Measurements from ENCODE around the gene PCAT7.

DNA sequence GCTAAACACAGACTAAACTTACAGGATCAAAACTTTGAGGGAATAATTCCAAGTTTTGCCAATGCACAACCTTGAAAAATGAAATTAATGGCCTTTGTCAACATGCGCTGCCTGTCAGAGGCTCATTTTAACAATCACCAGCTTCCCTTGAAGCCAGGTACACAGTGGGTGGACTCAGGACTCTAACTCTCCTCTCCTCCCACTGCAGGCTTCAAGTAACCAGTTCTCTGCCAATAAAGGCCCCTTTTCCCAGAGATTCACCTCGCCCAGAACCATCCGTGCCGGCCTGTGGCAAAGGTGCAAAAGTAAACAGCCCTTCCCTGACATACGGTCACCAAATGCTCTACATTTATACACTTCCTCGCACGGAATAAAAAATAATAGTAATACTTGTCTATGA, 57.2 kb downstream of the PCAT7 start:
- TF ChIP-seq, protein P1, sequence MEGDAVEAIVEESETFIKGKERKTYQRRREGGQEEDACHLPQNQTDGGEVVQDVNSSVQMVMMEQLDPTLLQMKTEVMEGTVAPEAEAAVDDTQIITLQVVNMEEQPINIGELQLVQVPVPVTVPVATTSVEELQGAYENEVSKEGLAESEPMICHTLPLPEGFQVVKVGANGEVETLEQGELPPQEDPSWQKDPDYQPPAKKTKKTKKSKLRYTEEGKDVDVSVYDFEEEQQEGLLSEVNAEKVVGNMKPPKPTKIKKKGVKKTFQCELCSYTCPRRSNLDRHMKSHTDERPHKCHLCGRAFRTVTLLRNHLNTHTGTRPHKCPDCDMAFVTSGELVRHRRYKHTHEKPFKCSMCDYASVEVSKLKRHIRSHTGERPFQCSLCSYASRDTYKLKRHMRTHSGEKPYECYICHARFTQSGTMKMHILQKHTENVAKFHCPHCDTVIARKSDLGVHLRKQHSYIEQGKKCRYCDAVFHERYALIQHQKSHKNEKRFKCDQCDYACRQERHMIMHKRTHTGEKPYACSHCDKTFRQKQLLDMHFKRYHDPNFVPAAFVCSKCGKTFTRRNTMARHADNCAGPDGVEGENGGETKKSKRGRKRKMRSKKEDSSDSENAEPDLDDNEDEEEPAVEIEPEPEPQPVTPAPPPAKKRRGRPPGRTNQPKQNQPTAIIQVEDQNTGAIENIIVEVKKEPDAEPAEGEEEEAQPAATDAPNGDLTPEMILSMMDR (IDR thresholded peaks at IDR 0.05; ENCODE audit: low read depth, low read length): no peak
- TF ChIP-seq EZH2phosphoT487 (IDR thresholded peaks at IDR 0.05; ENCODE audit: low read depth): no peak

Measured in OCI-LY3 (cell line).